Stimulated activated CD8-positive, alpha-beta memory T cell treated with anti-CD3 and anti-CD28 coated beads, Interleukin-12 subunit alpha, Interleukin-12 subunit beta, amount 100 ng/mL, for 1 hour (primary cell): ENCODE results near the gene SREK1.
"Not testable (repeated sequence)": the region's sequence is repeated elsewhere in the genome, so short reads cannot be mapped to it uniquely, and the experiment has no call there.

Source experiments
- DNase-seq: peaks from one replicate; pipeline ENCODE4 v3.0.0-alpha.2; 2020; ENCODE audit warnings: low read depth

SREK1 gene

GRCh38 chr5:66144074-66144833 lies at the start of gene SREK1:
SREK1 (plus strand) TSS chr5:66144300; CDS start chr5:66144377, 77 bp downstream.
- peak; percentile 80 for DNase-seq

GRCh38 chr5:66100851-66101250 lies 43.2 kb upstream of the SREK1 start:
- no peak for DNase-seq

- DNase-seq = no peak
Observed at GRCh38 chr5:66113160-66113559, 30.9 kb upstream of the SREK1 start.

GRCh38 chr5:66118304-66118703 lies 25.8 kb upstream of the SREK1 start:
- no peak for DNase-seq

GRCh38 chr5:66122379-66123034 lies 21.6 kb upstream of the SREK1 start:
- DNase-seq = no peak

- no peak for DNase-seq
Observed at GRCh38 chr5:66129144-66129543, 15.0 kb upstream of the SREK1 start.

- no peak for DNase-seq
Observed at GRCh38 chr5:66130493-66130892, 13.6 kb upstream of the SREK1 start.

- DNase-seq = no peak
Observed at GRCh38 chr5:66134407-66134861, 9.7 kb upstream of the SREK1 start.

GRCh38 chr5:66136053-66136452 lies 8.0 kb upstream of the SREK1 start:
- no peak for DNase-seq

GRCh38 chr5:66136944-66137343 lies 7.2 kb upstream of the SREK1 start:
- not testable (repeated sequence) for DNase-seq

- DNase-seq = no peak
Observed at GRCh38 chr5:66138637-66139317, 5.3 kb upstream of the SREK1 start.

- DNase-seq = no peak
Observed at GRCh38 chr5:66139318-66139712, 4.8 kb upstream of the SREK1 start.

- DNase-seq = no peak
Observed at GRCh38 chr5:66142417-66142816, 1.7 kb upstream of the SREK1 start.

GRCh38 chr5:66143473-66144073 lies 527 bp upstream of the SREK1 start:
- no peak for DNase-seq

- no peak for DNase-seq
Observed at GRCh38 chr5:66144834-66145390, 812 bp downstream of the SREK1 start.

GRCh38 chr5:66145737-66146136 lies 1.6 kb downstream of the SREK1 start:
- no peak for DNase-seq

GRCh38 chr5:66149950-66150349 lies 5.8 kb downstream of the SREK1 start:
- DNase-seq = no peak

GRCh38 chr5:66151030-66151429 lies 6.9 kb downstream of the SREK1 start:
- DNase-seq = no peak

- DNase-seq = no peak
Observed at GRCh38 chr5:66151491-66151890, 7.4 kb downstream of the SREK1 start.

- no peak for DNase-seq
Observed at GRCh38 chr5:66157046-66157445, 12.9 kb downstream of the SREK1 start.

GRCh38 chr5:66161356-66161755 lies 17.3 kb downstream of the SREK1 start:
- no peak for DNase-seq
